Measurements from ENCODE around the gene TAF10. TPM values are rescaled to one million over a fixed set of nuclear protein-coding genes. Genes with fewer than 3 reads are reported as not detected.
A peak's percentile ranks its signal among the peaks of the same experiment; 100 is the strongest.

TAF10 gene
- total and polyA plus RNA-seq, 2 of the 13 experiments (the other 11 are each of a cell fraction or from before 2014, with no cell fraction given) = 71.3 to 134 TPM

DNA sequence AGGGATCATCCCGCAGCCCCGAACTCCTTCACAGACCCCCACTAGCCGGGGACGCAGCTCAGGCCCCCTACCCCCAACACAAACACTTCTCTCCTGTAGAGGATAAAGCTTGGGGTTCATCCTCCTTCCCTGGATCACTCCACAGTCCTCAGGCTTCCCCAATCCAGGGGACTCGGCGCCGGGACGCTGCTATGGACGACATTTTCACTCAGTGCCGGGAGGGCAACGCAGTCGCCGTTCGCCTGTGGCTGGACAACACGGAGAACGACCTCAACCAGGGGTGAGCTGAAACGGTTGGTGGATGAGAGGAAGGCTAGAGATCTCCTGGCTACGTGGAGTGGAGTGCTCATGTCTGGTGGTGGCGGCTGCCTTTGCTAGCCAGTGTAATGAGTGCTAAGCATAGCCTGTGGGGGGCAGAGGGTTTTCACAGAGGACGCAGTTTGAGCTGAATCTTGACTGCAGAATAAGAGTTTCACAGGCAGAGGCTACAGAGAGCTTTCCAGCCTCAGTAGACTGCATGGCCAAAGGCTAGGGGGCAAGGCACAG is 7.9 kb downstream of the TAF10 start (continued):
- 0 out of 2 replicates have a peak, but pooled peaks have one; percentile 55 for TF ChIP-seq NRL (CRISPR knock-in tag; IDR thresholded peaks at IDR 0.05; ENCODE audit: borderline replicate concordance)
- no peak for TF ChIP-seq CENPX (CRISPR knock-in tag; IDR thresholded peaks at IDR 0.05)
- no peak for TF ChIP-seq ZNF569 (CRISPR knock-in tag; IDR thresholded peaks at IDR 0.05; ENCODE audit: borderline replicate concordance)
- TF ChIP-seq ZNF629 (CRISPR knock-in tag; conservative IDR thresholded peaks at IDR 0.05) = no peak
- TF ChIP-seq ZEB1 (IDR thresholded peaks at IDR 0.05; ENCODE audit: insufficient replicate concordance, low read depth) = no peak
- TF ChIP-seq ZNF468 (CRISPR knock-in tag; IDR thresholded peaks at IDR 0.05) = no peak
- TF ChIP-seq GATA4 (IDR thresholded peaks at IDR 0.05; ENCODE audit: borderline replicate concordance, low read depth) = peak; percentile 13; the same call in 1 of the 2 replicates
- TF ChIP-seq U2AF1 (optimal IDR thresholded peaks at IDR 0.05; ENCODE audit: low read depth, low read length) = peak; percentile 20
- TF ChIP-seq, protein P1, sequence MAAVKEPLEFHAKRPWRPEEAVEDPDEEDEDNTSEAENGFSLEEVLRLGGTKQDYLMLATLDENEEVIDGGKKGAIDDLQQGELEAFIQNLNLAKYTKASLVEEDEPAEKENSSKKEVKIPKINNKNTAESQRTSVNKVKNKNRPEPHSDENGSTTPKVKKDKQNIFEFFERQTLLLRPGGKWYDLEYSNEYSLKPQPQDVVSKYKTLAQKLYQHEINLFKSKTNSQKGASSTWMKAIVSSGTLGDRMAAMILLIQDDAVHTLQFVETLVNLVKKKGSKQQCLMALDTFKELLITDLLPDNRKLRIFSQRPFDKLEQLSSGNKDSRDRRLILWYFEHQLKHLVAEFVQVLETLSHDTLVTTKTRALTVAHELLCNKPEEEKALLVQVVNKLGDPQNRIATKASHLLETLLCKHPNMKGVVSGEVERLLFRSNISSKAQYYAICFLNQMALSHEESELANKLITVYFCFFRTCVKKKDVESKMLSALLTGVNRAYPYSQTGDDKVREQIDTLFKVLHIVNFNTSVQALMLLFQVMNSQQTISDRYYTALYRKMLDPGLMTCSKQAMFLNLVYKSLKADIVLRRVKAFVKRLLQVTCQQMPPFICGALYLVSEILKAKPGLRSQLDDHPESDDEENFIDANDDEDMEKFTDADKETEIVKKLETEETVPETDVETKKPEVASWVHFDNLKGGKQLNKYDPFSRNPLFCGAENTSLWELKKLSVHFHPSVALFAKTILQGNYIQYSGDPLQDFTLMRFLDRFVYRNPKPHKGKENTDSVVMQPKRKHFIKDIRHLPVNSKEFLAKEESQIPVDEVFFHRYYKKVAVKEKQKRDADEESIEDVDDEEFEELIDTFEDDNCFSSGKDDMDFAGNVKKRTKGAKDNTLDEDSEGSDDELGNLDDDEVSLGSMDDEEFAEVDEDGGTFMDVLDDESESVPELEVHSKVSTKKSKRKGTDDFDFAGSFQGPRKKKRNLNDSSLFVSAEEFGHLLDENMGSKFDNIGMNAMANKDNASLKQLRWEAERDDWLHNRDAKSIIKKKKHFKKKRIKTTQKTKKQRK (IDR thresholded peaks at IDR 0.05; ENCODE audit: low read length) = no peak
- TF ChIP-seq ZFAT (CRISPR knock-in tag; conservative IDR thresholded peaks at IDR 0.05) = no peak
- peak; percentile 48 for TF ChIP-seq ZNF335 (CRISPR knock-in tag; IDR thresholded peaks at IDR 0.05)
- peak; percentile 42 for TF ChIP-seq STAG1 (CRISPR knock-in tag; IDR thresholded peaks at IDR 0.05)
- peak; percentile 15 for TF ChIP-seq XRCC5 (optimal IDR thresholded peaks at IDR 0.05; ENCODE audit: low read length)
- no peak for TF ChIP-seq ZNF354B (CRISPR knock-in tag; IDR thresholded peaks at IDR 0.05)
- TF ChIP-seq YEATS4 (CRISPR knock-in tag; IDR thresholded peaks at IDR 0.05; ENCODE audit: borderline replicate concordance) = no peak
- no peak for TF ChIP-seq BCL3 (CRISPR knock-in tag; IDR thresholded peaks at IDR 0.05)
- TF ChIP-seq ZNF160 (CRISPR knock-in tag; IDR thresholded peaks at IDR 0.05) = peak; percentile 42; the same call in 1 of the 2 replicates
- no peak for TF ChIP-seq PTBP1 (IDR thresholded peaks at IDR 0.05; ENCODE audit: low read depth, low read length, poor library complexity, severe bottlenecking)
- TF ChIP-seq ZNF546 (CRISPR knock-in tag; conservative IDR thresholded peaks at IDR 0.05) = 0 out of 2 replicates have a peak, but pooled peaks have one; percentile 15
- peak; percentile 15 for TF ChIP-seq TEAD3 (CRISPR knock-in tag; optimal IDR thresholded peaks at IDR 0.05; ENCODE audit: borderline replicate concordance)
- peak; percentile 7; the same call in 1 of the 2 replicates for TF ChIP-seq ZNF598 (CRISPR knock-in tag; IDR thresholded peaks at IDR 0.05; ENCODE audit: borderline replicate concordance)

Measured in HepG2 (cell line).